SK-N-MC (cell line): ENCODE results near the gene ANKDD1B.

Experiments
- EZH2 ChIP-seq: fragments of 200-600 bp; sonication (generic); IDR thresholded peaks from one replicate; pipeline ENCODE4 v1.6.1; 2017; ENCODE audit warnings: antibody characterized with exemption
- POLR2AphosphoS5 ChIP-seq: IDR thresholded peaks from 2 replicates; pipeline ENCODE4 v1.6.1; 2012; ENCODE audit warnings: mild to moderate bottlenecking, low read depth, low read length, borderline replicate concordance

- TF ChIP-seq EZH2 (no peak), POLR2AphosphoS5 (no peak)
Observed at GRCh38 chr5:75608870-75609269, 2.4 kb upstream of the ANKDD1B start.
